ENCODE results near the gene SLC22A3. TPM values are rescaled to one million over a fixed set of nuclear protein-coding genes. Genes with fewer than 3 reads are reported as not detected.
A peak's percentile ranks its signal among the peaks of the same experiment; 100 is the strongest.
"Not testable (repeated sequence)": the region's sequence is repeated elsewhere in the genome, so short reads cannot be mapped to it uniquely, and the experiment has no call there.

The SLC22A3 gene
- total RNA-seq, 1 experiment from 2014 or later: 2.5 TPM

- in situ Hi-C loops (cut with HindIII; ENCODE audit: low pct_unique_long_range_greater_than_20kb, low sequenced_read_pairs): no loop called here
- DNase-seq (ENCODE audit: low read depth): no peak
Observed at GRCh38 chr6:160428818-160429619, 80.8 kb downstream of the SLC22A3 start.

DNA sequence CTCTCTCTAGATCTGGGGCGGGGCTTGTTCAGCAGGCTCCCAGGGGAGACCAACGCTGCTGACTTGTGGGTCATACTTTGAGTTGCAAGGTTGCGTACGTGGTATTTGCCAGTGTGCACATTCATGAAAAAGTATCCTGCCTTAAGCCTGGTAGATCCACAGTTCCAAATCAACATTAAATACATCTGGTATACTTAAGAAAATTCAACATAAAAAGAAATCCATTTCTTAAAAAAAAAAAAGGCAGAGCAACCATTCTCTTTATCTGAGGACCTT is 81.4 kb downstream of the SLC22A3 start:
- in situ Hi-C loops (cut with HindIII; ENCODE audit: low pct_unique_long_range_greater_than_20kb, low sequenced_read_pairs): no loop called here
- no peak for DNase-seq (ENCODE audit: low read depth)

DNA sequence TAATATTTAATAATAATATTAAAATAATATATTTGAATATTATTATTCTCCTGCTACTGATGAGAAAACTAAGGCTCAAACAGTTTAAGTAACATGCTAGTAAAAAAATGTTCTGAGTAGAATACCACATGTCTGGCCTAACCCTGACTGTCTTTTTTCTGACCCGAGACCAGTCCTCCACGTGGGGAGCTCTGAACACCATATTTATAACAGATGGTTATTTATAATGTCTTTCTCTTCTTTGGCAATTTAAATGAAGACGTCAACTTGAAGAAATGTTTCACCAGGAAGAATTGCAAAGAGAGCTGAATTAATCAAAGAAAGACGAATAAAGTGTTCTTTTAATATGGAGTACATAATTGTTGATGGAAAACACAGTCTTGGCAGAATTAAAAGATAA is 82.0 kb downstream of the SLC22A3 start:
- in situ Hi-C loops (cut with HindIII; ENCODE audit: low pct_unique_long_range_greater_than_20kb, low sequenced_read_pairs): no loop called here
- no peak for DNase-seq (ENCODE audit: low read depth)

- DNase-seq (ENCODE audit: low read depth): no peak
- in situ Hi-C loops (cut with HindIII; ENCODE audit: low pct_unique_long_range_greater_than_20kb, low sequenced_read_pairs): no loop called here
Observed at GRCh38 chr6:160430751-160431150, 82.6 kb downstream of the SLC22A3 start.

DNA sequence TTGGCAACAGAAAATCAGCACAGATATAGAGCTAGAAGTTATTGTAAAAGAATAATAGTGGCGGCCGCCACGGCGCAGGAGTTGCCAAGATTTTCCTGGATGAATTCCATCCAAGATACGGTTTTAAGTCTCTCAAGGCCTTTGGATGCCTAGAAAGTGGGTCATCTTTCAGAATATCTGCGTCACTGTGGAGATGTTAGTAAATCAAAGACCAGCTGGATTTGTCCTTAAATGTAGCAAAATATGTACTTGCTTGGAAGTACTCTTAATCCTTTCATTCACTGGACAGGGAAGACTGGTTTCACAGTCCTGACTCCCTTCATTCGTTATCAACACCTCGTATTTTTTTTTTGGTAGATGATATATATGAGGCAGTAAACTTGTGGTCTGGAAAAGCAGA is 83.0 kb downstream of the SLC22A3 start:
- in situ Hi-C loops (cut with HindIII; ENCODE audit: low pct_unique_long_range_greater_than_20kb, low sequenced_read_pairs): no loop called here
- DNase-seq (ENCODE audit: low read depth): no peak

DNA sequence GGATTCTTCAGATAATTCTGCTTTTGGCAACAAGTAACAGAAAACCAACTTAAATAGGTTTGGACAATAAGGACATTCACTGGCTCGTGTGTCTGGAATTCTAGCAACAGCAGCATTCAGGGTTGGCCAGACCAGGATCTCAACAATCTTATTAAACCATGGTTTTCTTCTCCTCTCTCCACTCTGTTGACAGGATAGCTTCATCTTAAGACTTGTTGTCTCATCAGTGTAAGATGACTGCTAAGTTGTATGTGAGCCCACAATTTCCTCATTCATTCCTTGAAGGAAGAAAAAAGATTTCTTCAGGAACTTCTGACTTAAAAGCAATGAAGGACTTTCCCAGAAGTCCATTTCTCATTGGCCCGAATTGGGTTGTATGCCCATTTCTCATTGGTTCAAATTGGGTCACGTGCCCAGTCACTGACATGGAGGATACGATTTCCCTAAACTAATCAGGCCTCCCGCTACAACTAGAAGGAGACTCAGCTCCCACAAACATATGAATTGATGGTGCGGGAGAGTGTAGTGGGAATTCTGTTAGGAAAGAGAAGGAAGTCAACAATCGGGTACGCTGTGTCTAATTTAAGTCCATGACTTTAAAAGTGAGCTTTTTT is 83.7 kb downstream of the SLC22A3 start:
- in situ Hi-C loops (cut with HindIII; ENCODE audit: low pct_unique_long_range_greater_than_20kb, low sequenced_read_pairs): no loop called here
- DNase-seq (ENCODE audit: low read depth): no peak

DNA sequence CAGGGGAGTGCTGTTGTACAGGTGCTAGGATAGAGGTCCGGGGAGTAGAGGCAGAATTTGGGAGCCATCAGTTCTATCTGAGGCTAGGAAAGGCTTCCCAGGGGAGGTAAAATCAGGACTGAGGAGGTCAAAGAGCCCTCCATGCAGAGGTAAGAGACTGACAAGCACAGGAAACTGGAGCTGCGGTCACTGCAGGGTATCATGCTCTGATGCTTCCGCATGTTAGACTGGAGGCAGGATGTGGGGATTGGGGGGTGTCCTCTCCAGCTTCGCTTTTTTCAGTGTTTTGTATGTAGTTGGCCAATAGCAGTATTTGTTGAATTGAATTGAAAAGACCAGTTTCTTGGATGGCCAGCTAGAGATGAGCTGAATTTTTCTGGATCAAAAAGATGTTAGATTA is 87.8 kb downstream of the SLC22A3 start:
- DNase-seq (ENCODE audit: low read depth): no peak
- in situ Hi-C loops (cut with HindIII; ENCODE audit: low pct_unique_long_range_greater_than_20kb, low sequenced_read_pairs): no loop called here

- in situ Hi-C loops (cut with HindIII; ENCODE audit: low pct_unique_long_range_greater_than_20kb, low sequenced_read_pairs): no loop called here
- no peak for DNase-seq (ENCODE audit: low read depth)
Observed at GRCh38 chr6:160437154-160437553, 89.0 kb downstream of the SLC22A3 start.

GRCh38 chr6:160437775-160438174 is 89.6 kb downstream of the SLC22A3 start:
- DNase-seq (ENCODE audit: low read depth): no peak
- in situ Hi-C loops (cut with HindIII; ENCODE audit: low pct_unique_long_range_greater_than_20kb, low sequenced_read_pairs): no loop called here

DNA sequence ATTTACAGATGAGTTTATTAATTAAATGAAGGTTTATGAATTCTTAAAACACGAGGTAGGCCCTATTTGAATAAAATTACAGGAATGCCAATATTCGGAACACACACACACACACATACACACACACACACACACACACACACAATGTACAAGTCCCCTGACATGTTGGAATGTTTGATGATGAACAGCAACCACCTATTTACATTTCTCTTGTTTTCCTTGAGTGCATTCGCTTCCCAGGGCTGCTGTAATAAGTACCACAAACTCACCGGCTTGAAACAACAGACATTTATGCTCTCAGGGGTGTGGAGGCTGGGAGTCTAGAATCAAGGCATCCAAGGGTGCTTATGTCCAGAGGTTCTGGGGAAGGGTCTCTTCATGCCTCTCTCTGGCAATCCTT is 90.3 kb downstream of the SLC22A3 start:
- in situ Hi-C loops (cut with HindIII; ENCODE audit: low pct_unique_long_range_greater_than_20kb, low sequenced_read_pairs): no loop called here
- no peak for DNase-seq (ENCODE audit: low read depth)

- in situ Hi-C loops (cut with HindIII; ENCODE audit: low pct_unique_long_range_greater_than_20kb, low sequenced_read_pairs): no loop called here
- DNase-seq (ENCODE audit: low read depth): no peak
Observed at GRCh38 chr6:160439751-160440150, 91.6 kb downstream of the SLC22A3 start.

DNA sequence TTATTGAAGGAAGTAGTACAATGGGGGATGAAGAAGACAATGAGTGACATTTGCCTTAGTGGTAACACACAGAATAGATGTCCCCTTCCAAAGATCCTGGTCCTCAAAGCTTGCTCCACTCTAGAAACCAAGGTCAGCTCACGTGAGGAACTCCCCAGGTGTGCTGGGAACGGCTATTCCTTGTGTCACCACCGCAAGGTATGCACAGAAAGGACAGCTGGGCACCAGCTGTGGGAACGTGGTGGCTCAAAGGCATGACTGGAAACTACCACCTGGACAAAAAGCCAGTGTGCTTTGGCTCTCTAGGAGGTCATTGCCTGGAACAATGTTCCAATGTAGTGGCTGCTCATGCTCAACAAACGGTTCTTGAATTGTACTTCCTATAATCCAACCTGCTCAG is 94.0 kb downstream of the SLC22A3 start:
- DNase-seq (ENCODE audit: low read depth): no peak

DNA sequence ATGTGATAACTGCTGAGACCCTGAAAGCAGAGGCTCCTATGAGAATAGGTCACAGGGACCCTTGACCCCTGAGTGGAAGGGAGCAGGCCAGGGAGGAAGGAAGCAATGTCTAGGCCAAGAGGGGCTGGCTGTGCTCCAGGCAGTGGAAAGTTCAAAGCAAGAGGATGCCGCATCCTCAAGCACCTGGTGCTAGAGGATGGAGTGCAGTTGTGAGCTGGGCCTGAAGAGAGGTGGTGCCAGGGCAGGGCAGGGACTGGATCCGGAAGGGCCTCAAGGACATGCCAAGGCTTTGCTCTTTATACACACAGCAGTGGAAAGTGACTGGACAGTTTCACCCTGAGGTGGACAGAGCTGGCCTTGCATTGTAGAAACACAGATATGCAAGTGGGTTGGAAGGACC is 97.0 kb downstream of the SLC22A3 start:
- in situ Hi-C loops (cut with HindIII; ENCODE audit: low pct_unique_long_range_greater_than_20kb, low sequenced_read_pairs): no loop called here
- no peak for DNase-seq (ENCODE audit: low read depth)

More for the DNA sequence above, 94.0 kb downstream of the SLC22A3 start:
- in situ Hi-C loops (cut with HindIII; ENCODE audit: low pct_unique_long_range_greater_than_20kb, low sequenced_read_pairs): no loop called here

GRCh38 chr6:160447350-160447749 is 99.2 kb downstream of the SLC22A3 start:
- DNase-seq (ENCODE audit: low read depth): no peak
- in situ Hi-C loops (cut with HindIII; ENCODE audit: low pct_unique_long_range_greater_than_20kb, low sequenced_read_pairs): no loop called here

DNA sequence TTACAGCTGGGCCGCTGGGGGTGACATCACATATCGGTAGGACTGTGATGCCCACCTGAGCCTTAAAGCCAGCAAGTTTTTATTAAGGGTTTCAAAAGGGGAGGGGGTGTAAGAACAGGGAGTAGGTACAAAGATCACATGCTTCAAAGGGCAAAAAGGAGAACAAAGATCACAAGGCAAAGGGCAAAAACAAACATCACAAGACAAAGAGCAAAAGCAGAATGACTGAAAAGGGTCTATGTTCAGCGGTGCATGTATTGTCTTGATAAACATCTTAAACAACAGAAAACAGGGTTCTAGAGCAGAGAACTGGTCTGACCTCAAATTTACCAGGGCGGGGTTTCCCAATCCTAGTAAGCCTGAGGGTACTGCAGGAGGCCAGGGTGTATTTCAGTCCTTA is 101.6 kb downstream of the SLC22A3 start:
- in situ Hi-C loops (cut with HindIII; ENCODE audit: low pct_unique_long_range_greater_than_20kb, low sequenced_read_pairs); DNase-seq (ENCODE audit: low read depth): not testable (repeated sequence)

- in situ Hi-C loops (cut with HindIII; ENCODE audit: low pct_unique_long_range_greater_than_20kb, low sequenced_read_pairs): no loop called here
- no peak for DNase-seq (ENCODE audit: low read depth)
Observed at GRCh38 chr6:160450849-160451248, 102.7 kb downstream of the SLC22A3 start.

- no peak for DNase-seq (ENCODE audit: low read depth)
- in situ Hi-C loops (cut with HindIII; ENCODE audit: low pct_unique_long_range_greater_than_20kb, low sequenced_read_pairs): no loop called here
Observed at GRCh38 chr6:160454303-160454702, 106.1 kb downstream of the SLC22A3 start.

- in situ Hi-C loops (cut with HindIII; ENCODE audit: low pct_unique_long_range_greater_than_20kb, low sequenced_read_pairs): no loop called here
- no peak for DNase-seq (ENCODE audit: low read depth)
Observed at GRCh38 chr6:160455081-160455480, 106.9 kb downstream of the SLC22A3 start.

GRCh38 chr6:160455541-160456213 is 107.5 kb downstream of the SLC22A3 start:
- in situ Hi-C loops (cut with HindIII; ENCODE audit: low pct_unique_long_range_greater_than_20kb, low sequenced_read_pairs): no loop called here
- peak; percentile 58 for DNase-seq (ENCODE audit: low read depth)

DNA sequence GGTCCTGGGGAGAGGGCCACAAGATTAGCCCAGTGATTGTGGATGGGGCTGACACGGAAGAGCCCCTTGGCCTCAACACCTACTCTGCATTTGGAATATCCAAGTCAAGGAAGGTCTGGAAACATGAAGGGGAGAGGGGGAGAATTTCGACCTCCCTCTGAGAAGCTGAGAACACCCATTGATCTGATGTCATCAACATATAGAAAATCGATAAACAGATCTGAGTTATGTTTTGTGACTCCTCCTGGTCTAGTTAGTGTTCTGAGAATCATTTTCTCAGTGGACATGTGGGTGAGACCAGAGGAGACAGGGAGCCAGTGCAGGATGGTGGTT is 108.0 kb downstream of the SLC22A3 start:
- in situ Hi-C loops (cut with HindIII; ENCODE audit: low pct_unique_long_range_greater_than_20kb, low sequenced_read_pairs): no loop called here
- DNase-seq (ENCODE audit: low read depth): no peak
